Prostate gland (tissue), 2 donors: ENCODE data around the gene NSD1. TPM values are rescaled to one million over a fixed set of nuclear protein-coding genes. Genes with fewer than 3 reads are reported as not detected.

Source experiments
- DNase-seq: peaks from one replicate; pipeline ENCODE4 v3.0.0-alpha.2; 2019; ENCODE audit warnings: low spot score
- H3K27ac ChIP-seq, 2 donors: fragments of 200-600 bp; sonication (generic); 2 replicates each; pipeline ENCODE4 v1.5.1; 2017 to 2019
- H3K27me3 ChIP-seq: fragments of 200-600 bp; sonication (generic); replicated peaks from 2 replicates; pipeline ENCODE4 v1.5.1; 2019; ENCODE audit not compliant: insufficient read depth
- H3K36me3 ChIP-seq, 2 donors: fragments of 200-600 bp; sonication (generic); 1 replicate in 1 of 2; 2 replicates in 1 of 2; pipeline versions ENCODE4 v1.5.1 to v1.8.1; 2017 to 2019
- H3K4me1 ChIP-seq: fragments of 200-600 bp; sonication (generic); replicated peaks from 2 replicates; pipeline ENCODE4 v1.5.1; 2019
- H3K4me3 ChIP-seq, 2 donors: fragments of 200-600 bp; sonication (generic); 2 replicates each; pipeline ENCODE4 v1.5.1; 2017 to 2019
- H3K9me3 ChIP-seq: fragments of 200-600 bp; sonication (generic); 2 replicates; pipeline ENCODE4 v1.5.1; 2017
- CTCF ChIP-seq, 4 experiments: fragments of 200-600 bp in 2 of 4; fragments of 450-650 bp in 2 of 4; sonication (generic) in 2 of 4; IDR thresholded peaks; 1 replicate in 3 of 4; 2 replicates in 1 of 4; pipeline ENCODE4 v1.5.1; 2016 to 2019; ENCODE audit warnings: antibody characterized with exemption in 4 of 4, mild to moderate bottlenecking in 2 of 4, moderate library complexity in 2 of 4
- POLR2A ChIP-seq: fragments of 450-650 bp; IDR thresholded peaks from one replicate; pipeline ENCODE4 v1.6.1; 2016; ENCODE audit warnings: antibody characterized with exemption, mild to moderate bottlenecking
- POLR2AphosphoS5 ChIP-seq: sonication (generic); formaldehyde crosslinking; IDR thresholded peaks from one replicate; pipeline ENCODE4 v1.6.1; 2017; ENCODE audit warnings: antibody characterized with exemption
- WGBS: methylation state at CpG from one replicate; pipeline ENCODE4 v1.1.5; 2018; 5-methylcytosine and 5-hydroxymethylcytosine counted together
- intact Hi-C: fragments of 100-400 bp; cut with DNase I; formaldehyde crosslinking; loops from one replicate; pipeline ENCODE4 v1.14.2; 2022
- total RNA-seq, 2 donors: library from RNA; depleted of rRNA; stranded (reverse); fragments of >200 nt; gene quantifications; one replicate each; pipeline ENCODE4 v1.1.0, GENCODE V29; 2016

Gene NSD1
- total RNA-seq, 2 donors from 2014 or later, result 37.2 to 53.9 TPM

- 80% methylated on average over 28 of the region's 28 CpGs for WGBS
- no peak for DNase-seq
- no peak overlapping the region for H3K4me3 ChIP-seq
- H3K4me1 ChIP-seq, result no peaks in the 10 kb centered on the region
- TF ChIP-seq POLR2A, result no peak
- no peak for TF ChIP-seq POLR2AphosphoS5
- no peak for TF ChIP-seq CTCF (IDR thresholded peaks at IDR 0.05)
- no peaks in the 10 kb centered on the region for H3K27me3 ChIP-seq
- intact Hi-C loops, result no loop called here
- no peaks in the 10 kb centered on the region for H3K9me3 ChIP-seq
- peaks cover 0 to 9% of the 10 kb centered on the region in 2 donors for H3K36me3 ChIP-seq
- no peak overlapping the region for H3K27ac ChIP-seq
Measured at GRCh38 chr5:177327539-177328522, 194.3 kb downstream of the NSD1 start.

- DNase-seq, result no peak
- no peak for TF ChIP-seq POLR2AphosphoS5
- TF ChIP-seq POLR2A, result no peak
- TF ChIP-seq CTCF (IDR thresholded peaks at IDR 0.05), result no peak
- Histone ChIP-seq H3K27ac (no peak overlapping the region), H3K9me3 (no peaks in the 10 kb centered on the region), H3K27me3 (no peaks in the 10 kb centered on the region), H3K4me1 (no peaks in the 10 kb centered on the region), H3K4me3 (no peak overlapping the region), H3K36me3 (peaks cover 0 to 18% of the 10 kb centered on the region in 2 donors)
- WGBS, result 87% methylated on average over 19 of the region's 19 CpGs
- intact Hi-C loops, result no loop called here
Measured at GRCh38 chr5:177328545-177329231, 195.1 kb downstream of the NSD1 start.

GRCh38 chr5:177329883-177330282, 196.3 kb downstream of the NSD1 start:
- H3K4me1 ChIP-seq, result no peaks in the 10 kb centered on the region
- H3K36me3 ChIP-seq, result peaks cover 3 to 23% of the 10 kb centered on the region in 2 donors
- no peak overlapping the region for H3K27ac ChIP-seq
- 93% methylated on average over 6 of the region's 6 CpGs for WGBS
- no peak overlapping the region for H3K4me3 ChIP-seq
- H3K27me3 ChIP-seq, result no peaks in the 10 kb centered on the region
- TF ChIP-seq POLR2AphosphoS5, result no peak
- TF ChIP-seq POLR2A, result no peak
- no peak for TF ChIP-seq CTCF (IDR thresholded peaks at IDR 0.05)
- H3K9me3 ChIP-seq, result no peaks in the 10 kb centered on the region
- no peak for DNase-seq
- intact Hi-C loops, result no loop called here

GRCh38 chr5:177330991-177331842, 197.6 kb downstream of the NSD1 start:
- 79% methylated on average over 27 of the region's 27 CpGs for WGBS
- DNase-seq, result no peak
- intact Hi-C loops, result no loop called here
- Histone ChIP-seq H3K9me3 (no peaks in the 10 kb centered on the region), H3K36me3 (peaks cover 3 to 23% of the 10 kb centered on the region in 2 donors), H3K4me3 (no peak overlapping the region), H3K27me3 (no peaks in the 10 kb centered on the region), H3K27ac (no peak overlapping the region), H3K4me1 (no peaks in the 10 kb centered on the region)
- TF ChIP-seq POLR2A (no peak), CTCF (IDR thresholded peaks at IDR 0.05) (no peak), POLR2AphosphoS5 (no peak)
